SK-N-MC (cell line): ENCODE data around the gene FHAD1.

Source experiments
- DNase-seq: peaks from one replicate; pipeline ENCODE4 v3.0.0-alpha.2; 2011; ENCODE audit warnings: low read depth, low spot score
- H3K27ac ChIP-seq: fragments of 200-600 bp; sonication (generic); 2 replicates; pipeline ENCODE4 v1.5.1; 2016; ENCODE audit warnings: mixed run types
- H3K36me3 ChIP-seq: fragments of 200-600 bp; sonication (generic); 2 replicates; pipeline ENCODE4 v1.6.1; 2017; ENCODE audit warnings: antibody characterized with exemption, low read length, mixed read lengths; ENCODE audit not compliant: insufficient read depth
- H3K4me3 ChIP-seq: fragments of 200-600 bp; sonication (generic); 2 replicates; pipeline ENCODE4 v1.5.1; 2016
- H3K9ac ChIP-seq: fragments of 200-600 bp; sonication (generic); 2 replicates; pipeline ENCODE4 v1.8.0; 2017; ENCODE audit warnings: mixed run types, mixed read lengths; ENCODE audit not compliant: insufficient read length
- H3K9me3 ChIP-seq: fragments of 200-600 bp; sonication (generic); 2 replicates; pipeline ENCODE4 v1.6.1; 2017; ENCODE audit warnings: low read depth, mild to moderate bottlenecking, antibody characterized with exemption, low read length, moderate library complexity, mixed read lengths
- EZH2 ChIP-seq: fragments of 200-600 bp; sonication (generic); IDR thresholded peaks from one replicate; pipeline ENCODE4 v1.6.1; 2017; ENCODE audit warnings: antibody characterized with exemption
- FOXP2 ChIP-seq: optimal IDR thresholded peaks from 2 replicates; pipeline ENCODE3; 2011; ENCODE audit warnings: mild to moderate bottlenecking, moderate library complexity; ENCODE audit not compliant: insufficient read depth; ENCODE audit errors: extremely low read length, control extremely low read depth
- POLR2AphosphoS5 ChIP-seq: IDR thresholded peaks from 2 replicates; pipeline ENCODE4 v1.6.1; 2012; ENCODE audit warnings: mild to moderate bottlenecking, low read depth, low read length, borderline replicate concordance

The FHAD1 gene

DNA sequence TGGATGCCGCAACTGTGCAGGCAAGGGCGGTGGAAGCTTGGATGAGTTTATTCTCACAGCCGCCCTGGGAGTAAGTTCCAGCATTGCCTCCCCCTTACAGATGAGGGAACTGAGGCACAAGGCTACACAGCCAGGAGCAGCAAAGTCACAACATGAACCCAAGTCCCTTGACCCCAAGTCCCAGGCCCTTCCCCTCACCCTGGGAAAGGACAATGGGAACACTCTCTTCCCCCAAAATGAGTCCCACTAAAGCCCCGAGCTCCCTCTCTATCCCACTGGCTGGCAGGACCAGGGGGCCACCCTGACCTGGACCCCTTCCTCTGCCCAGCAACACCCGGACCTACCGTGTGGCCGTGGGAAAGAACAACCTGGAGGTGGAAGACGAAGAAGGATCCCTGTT, 195.1 kb downstream of the FHAD1 start:
- no peak for DNase-seq
- Histone ChIP-seq H3K9me3 (no peaks in the 10 kb centered on the region), H3K27ac (no peak overlapping the region), H3K36me3 (no peaks in the 10 kb centered on the region), H3K4me3 (no peak overlapping the region), H3K9ac (no peak overlapping the region)
- TF ChIP-seq POLR2AphosphoS5 (no peak), EZH2 (no peak), FOXP2 (no peak)

DNA sequence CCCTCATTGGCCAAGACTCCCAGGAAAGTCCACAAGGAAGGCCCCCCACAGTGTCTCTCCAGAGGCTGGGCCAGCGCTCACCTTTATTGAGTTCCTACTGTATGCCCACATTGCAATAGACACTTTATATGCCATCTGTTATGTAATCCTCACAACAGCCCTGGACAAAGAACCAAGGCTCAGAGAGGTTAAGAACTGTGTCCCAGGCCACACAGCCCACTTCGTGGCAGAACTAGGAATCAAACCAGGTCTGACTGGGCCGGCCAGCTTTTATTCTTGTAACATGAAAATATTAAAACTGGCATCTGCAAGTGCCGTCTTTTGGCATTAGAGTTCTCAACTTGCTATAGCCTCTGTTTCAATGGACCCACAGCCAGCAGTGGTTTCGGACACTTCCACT, 195.7 kb downstream of the FHAD1 start:
- H3K9ac ChIP-seq, result no peak overlapping the region
- H3K4me3 ChIP-seq, result no peak overlapping the region
- H3K27ac ChIP-seq, result no peak overlapping the region
- no peaks in the 10 kb centered on the region for H3K9me3 ChIP-seq
- DNase-seq, result no peak
- H3K36me3 ChIP-seq, result no peaks in the 10 kb centered on the region
- no peak for TF ChIP-seq EZH2
- no peak for TF ChIP-seq POLR2AphosphoS5
- no peak for TF ChIP-seq FOXP2

DNA sequence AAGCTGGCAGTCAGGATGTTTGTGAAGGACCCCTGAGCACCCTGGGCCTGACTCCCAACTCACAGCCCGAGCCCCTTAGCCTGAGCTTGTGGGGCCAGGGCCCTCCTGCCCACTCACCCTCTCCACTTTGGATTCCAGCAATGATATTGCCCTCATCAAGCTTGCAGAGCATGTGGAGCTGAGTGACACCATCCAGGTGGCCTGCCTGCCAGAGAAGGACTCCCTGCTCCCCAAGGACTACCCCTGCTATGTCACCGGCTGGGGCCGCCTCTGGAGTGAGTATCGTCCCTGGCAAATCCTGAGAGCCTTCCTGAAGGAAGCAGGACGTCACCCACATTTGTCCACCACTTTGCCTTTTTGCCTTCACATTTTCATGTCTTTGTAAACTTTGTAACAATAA, 196.3 kb downstream of the FHAD1 start:
- no peaks in the 10 kb centered on the region for H3K36me3 ChIP-seq
- no peak overlapping the region for H3K27ac ChIP-seq
- TF ChIP-seq EZH2 (no peak), FOXP2 (no peak), POLR2AphosphoS5 (no peak)
- H3K9me3 ChIP-seq, result no peaks in the 10 kb centered on the region
- H3K9ac ChIP-seq, result no peak overlapping the region
- no peak overlapping the region for H3K4me3 ChIP-seq
- no peak for DNase-seq

DNA sequence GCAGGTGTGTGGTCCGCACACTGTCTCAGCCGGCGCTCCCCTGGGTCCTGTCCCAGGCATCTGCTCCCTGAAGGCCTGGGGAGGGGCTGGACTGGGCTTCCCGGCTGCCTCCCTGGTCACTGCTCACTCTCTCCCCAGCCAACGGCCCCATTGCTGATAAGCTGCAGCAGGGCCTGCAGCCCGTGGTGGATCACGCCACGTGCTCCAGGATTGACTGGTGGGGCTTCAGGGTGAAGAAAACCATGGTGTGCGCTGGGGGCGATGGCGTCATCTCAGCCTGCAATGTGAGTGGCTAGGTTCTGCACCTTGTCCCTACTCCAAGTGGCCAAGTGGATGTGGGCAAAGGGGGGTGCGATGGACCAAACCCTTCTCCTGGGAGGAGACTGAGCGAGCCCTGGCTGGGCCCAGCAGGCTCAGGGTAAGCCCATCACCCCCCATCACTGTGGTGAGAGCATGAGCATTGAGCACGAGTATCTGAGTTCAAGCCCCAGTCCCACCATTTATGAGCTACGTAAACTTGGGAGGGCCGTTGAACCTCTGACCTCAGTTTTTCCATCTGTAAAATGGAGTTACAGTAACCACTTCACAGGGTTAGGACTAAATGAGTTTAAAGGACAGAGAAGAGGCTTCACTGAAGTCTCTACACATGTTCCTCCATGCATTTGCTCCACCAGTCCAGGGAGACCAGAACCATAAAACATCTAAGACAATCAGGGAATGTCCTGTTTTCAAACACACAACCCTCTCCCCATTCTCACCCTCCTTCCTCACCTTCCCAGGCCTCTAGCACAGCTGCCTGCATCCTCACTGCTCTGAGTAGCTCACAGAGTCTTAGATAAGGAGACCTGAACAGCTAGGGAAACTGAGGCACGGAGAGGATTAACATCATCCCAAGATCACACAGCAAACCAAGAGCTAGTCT, 197.7 kb downstream of the FHAD1 start:
- TF ChIP-seq EZH2 (no peak), POLR2AphosphoS5 (no peak)
- Histone ChIP-seq H3K4me3 (no peak overlapping the region), H3K9me3 (no peaks in the 10 kb centered on the region), H3K9ac (no peak overlapping the region), H3K27ac (no peak overlapping the region), H3K36me3 (no peaks in the 10 kb centered on the region)
- no peak for DNase-seq

DNA sequence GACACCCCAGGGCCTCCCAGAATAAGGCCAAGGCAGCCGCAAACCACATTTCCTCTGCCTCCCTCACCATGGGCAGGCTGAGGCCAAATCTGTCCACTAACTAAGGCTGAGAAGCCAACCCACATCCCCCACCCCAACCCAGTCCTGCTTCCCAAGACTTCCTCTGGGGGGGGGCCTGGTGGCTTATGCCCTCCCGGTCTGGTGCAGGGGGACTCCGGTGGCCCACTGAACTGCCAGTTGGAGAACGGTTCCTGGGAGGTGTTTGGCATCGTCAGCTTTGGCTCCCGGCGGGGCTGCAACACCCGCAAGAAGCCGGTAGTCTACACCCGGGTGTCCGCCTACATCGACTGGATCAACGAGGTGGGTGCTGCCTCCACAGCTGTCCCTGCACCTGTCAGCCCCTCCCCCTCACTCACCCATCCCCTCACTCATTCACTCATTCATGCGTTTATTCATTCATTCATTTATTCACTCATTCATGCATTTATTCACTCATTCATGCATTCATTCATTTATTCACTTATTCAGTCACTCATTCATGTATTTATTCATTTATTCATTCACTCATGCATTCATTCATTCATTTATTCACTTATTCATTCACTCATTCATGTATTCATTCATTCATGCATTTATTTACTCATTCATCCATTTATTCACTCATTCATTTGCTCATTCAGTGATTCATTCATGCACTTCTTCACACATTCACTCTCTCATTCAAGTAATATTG, 198.5 kb downstream of the FHAD1 start:
- TF ChIP-seq POLR2AphosphoS5 (no peak), FOXP2 (no peak), EZH2 (no peak)
- no peak for DNase-seq
- no peak overlapping the region for H3K4me3 ChIP-seq
- no peak overlapping the region for H3K9ac ChIP-seq
- H3K9me3 ChIP-seq, result no peaks in the 10 kb centered on the region
- H3K27ac ChIP-seq, result no peak overlapping the region
- no peaks in the 10 kb centered on the region for H3K36me3 ChIP-seq

DNA sequence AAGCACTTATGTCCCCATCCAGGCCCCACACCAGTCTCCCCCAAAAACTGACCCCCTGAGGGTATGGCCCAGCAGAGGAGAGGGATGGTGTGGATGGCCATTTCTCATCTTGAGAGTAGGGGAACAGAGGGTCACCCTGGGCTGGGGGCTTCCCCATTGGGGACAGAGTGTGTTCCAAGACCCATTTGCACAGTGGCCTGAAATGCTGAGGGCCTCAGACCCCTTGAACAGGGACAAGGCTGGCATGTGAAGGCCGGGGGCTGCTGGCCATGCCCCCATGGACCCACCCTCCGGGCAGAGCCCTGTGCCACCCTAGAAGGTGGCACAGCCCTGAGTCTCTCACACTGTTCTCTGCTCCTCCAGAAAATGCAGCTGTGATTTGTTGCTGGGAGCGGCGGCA, 199.2 kb downstream of the FHAD1 start:
- TF ChIP-seq EZH2 (no peak), FOXP2 (no peak), POLR2AphosphoS5 (no peak)
- Histone ChIP-seq H3K4me3 (no peak overlapping the region), H3K9ac (no peak overlapping the region), H3K27ac (no peak overlapping the region), H3K36me3 (no peaks in the 10 kb centered on the region), H3K9me3 (no peaks in the 10 kb centered on the region)
- no peak for DNase-seq
